NCI-H2171 treated with DMSO at 0.1 percent for 48 hours (cell line): ENCODE results near the gene CROT.

Experiments used
- DNase-seq: peaks from one replicate; lab custom pipeline; 2025; lab: John Stamatoyannopoulos, UW

CROT gene

GRCh38 chr7:87341441-87341840 is 4.0 kb upstream of the CROT start:
- DNase-seq, result no peak

DNA sequence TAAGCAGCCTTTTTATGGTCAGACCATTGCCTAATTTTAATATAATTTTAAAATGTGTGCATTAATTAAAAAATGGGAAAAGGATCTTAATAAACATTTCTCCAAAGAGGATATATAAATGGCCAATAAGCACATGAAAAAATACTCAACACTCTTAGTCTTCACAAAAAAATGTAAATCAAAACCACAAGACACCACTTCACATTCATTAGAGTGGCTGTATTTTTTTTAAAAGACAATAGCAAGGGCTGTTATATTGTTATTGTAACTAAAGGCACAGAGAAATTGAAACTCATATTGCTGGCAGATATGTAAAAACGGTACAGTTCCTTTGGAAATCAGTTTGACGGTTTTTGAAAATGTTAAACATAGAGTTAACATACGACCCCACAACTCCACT is 3.2 kb upstream of the CROT start:
- DNase-seq, result no peak

DNA sequence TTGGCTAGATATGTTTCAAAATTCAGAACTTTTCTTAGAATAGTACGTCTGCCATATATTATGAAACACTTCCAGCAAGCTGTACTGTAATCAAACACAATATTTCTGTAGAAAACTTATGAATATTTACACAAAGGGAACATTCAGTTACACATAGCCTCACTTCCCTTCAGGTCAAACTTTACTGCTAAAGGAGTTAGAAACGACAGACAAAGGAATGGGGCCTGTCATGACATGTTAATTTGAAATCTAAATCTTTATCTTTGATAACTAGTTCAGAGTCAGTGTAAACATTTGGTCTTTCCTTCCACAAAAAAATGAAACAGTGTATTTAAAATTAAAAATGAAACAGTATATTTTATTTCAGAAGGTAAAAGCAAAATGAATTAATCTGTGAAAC is 1.0 kb upstream of the CROT start:
- DNase-seq, result no peak

DNA sequence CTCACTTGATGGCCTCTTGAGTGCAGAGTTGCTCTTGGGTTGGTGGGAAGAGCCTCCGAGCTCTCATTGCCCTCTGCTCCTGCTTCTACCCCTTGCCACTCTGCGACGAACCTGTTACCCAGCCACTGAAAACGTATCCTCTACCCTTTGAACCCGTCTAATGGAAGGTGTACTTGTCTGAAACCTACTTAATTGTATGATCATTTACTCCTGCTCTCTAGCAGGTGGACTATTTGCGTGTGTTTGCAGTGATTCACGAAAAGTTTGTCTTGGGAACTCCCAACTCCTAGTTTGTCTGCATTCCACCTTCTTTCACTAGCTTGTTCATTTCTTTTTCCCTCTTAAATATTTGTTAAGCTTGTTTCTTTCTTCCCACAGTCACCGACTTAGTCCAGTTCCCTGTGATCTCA is 503 bp downstream of the CROT start:
- DNase-seq, result no peak

DNA sequence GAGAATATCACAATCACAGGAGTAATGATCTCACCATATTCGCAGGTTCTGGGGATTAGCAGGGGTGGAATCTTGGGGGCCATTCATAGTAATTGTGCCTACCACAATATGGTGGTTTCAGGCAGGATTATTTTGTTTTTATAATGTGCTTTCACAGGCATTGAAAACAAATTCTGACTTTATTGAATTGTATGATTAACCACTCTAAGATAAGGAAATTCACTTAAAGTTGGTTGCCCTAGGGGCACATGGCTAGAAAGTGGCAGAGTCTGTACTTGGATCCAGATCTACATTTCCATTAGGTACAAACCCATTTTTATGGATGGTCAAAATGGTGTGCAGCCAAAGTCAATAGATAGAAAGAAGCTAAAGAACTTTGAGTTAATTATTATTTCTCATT is 1.7 kb downstream of the CROT start:
- no peak for DNase-seq

GRCh38 chr7:87347664-87348063 is 2.2 kb downstream of the CROT start:
- no peak for DNase-seq

DNA sequence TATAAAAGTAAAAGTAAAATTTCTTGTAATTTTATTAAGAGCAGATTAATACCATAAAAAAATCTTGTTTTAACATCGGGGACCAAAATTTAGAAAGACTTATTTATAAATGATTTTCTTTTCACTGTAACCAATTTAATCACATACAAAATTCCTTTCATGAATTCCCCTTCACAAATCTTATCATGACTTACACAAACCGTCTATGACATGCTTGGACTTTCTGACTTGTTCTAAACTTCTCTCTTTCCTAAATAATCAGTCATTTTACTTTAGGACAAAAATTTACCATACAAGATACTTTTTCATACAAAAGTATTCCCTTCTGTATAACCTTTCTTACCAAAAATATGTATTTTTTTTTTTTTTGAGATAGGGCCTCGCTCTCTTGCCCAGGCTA is 9.3 kb downstream of the CROT start:
- DNase-seq, result peak; percentile 23

DNA sequence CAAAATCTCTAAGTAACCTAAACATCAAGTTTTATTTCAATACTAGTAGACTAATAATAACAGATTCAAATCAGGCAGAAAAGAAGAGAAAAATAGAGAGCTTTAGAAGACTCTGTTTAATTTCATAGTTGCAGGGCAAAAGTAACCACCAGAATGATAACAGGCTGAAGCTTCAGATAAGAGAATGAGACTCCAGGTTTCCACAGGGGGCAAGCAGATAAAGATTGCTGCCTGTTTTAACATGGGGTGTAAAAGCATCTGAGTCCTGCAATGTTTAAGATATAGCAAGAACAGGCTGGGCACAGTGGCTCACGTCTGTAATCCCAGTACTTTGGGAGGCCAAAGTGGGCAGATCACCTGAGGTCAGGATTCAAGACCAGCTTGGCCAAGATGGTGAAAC is 11.0 kb downstream of the CROT start:
- no peak for DNase-seq

DNA sequence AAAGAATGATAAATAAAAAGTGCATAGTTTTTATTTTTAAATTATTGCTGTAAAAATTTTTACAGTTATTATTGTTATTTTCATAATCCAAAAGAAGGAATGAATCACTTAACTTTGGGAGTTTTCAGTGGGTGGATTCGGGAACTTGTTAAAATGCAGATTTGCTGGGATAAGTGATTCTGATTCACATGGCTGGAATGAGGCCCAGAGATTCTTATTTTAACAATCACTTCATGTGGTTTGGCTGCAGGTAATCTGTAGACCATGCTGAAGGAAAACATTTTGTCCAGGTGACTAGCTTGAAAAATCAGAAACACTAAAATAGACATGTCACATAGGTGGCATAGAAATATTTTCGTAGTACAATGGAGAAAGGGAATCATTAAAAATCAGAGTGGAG is 13.9 kb downstream of the CROT start:
- no peak for DNase-seq

GRCh38 chr7:87361320-87361719 is 15.9 kb downstream of the CROT start:
- no peak for DNase-seq

DNA sequence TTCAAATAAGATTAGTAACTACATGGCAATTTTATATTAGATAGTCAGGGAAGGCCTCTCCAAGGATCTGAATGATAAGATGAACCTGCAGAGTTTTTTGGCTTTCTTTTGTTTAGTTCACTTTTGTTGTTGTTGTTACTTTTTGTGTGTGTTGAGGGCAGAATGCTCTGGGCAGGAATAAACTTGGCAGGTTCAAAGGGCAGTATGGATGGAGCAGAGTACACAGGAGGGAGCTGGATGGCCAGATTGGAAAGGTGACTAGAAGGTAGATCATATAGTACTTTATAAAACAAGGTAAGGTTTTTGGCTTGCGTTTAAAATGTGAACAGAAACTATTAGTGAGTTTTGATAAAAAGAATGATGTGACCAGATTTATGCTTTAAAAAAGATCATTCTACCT is 17.9 kb downstream of the CROT start:
- DNase-seq, result no peak

GRCh38 chr7:87364246-87364645 is 18.8 kb downstream of the CROT start:
- no peak for DNase-seq

DNA sequence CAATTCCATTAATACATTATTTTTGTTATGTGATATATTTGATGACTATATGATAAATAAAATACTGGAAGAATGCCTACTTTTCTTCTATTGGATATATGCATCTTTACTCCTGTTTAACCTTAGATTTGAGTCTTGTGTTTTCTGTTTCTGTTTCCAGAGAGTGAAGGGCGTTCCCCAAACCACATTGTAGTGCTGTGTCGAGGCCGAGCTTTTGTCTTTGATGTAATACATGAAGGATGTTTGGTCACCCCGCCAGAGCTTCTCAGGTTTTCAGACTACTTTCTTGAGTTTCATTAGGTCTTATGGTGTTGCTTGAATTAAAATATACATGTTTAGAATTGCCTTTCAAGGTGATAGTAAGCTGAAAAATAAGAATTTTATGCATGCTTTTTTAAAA is 23.8 kb downstream of the CROT start:
- DNase-seq, result no peak

- peak; percentile 19 for DNase-seq
These were observed 25.3 kb downstream of the CROT start for GRCh38 chr7:87370660-87371180.

DNA sequence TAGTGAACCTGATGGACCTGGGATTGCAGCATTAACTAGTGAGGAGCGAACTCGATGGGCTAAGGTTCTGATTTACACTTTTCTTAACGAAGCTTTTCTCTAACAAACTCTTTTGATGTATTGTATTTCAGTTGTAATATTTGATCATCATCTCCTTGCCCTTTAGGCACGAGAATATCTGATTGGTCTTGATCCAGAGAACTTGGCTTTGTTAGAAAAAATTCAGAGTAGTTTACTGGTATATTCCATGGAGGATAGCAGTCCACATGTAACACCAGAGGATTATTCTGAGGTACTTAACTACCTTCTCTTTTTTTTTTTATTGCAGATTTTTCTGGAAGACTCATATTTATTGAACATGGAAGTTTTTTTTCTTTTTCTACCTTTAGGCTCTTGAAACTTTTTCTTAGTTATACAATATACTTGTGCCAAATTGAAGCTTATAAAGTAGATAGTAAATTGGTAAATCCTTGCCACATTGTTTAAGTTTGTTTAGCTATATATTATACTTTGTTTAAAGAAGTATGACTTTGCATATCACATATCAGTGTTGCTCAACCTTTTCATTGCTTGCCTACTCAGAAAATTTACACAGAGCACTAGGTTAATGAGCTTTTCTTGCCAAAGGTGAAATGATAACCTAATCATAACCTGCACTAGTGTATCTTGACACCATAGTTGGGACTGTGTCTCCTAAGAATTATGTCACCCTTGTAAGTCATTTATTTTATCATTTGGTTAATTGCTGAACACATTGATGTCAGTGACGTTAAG is 30.4 kb downstream of the CROT start:
- no peak for DNase-seq

DNA sequence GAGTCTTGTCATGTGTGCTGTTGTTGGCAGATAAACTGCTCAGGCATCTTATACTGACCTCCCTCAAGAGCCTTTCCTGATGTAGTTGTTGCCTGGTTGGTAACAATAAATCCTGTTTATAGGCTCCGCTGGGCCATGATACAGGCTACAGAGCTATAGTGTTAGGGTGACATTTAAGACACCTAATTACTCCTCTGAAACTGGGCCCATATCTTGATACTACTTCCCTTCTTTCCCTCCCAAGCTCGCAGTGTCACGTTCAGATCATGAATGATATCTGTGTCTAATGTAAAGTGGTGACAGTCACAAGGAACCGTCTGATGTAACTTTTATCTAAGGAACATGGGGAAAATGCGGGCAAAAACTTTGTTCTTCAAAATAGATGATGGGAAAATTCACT is 35.4 kb downstream of the CROT start:
- DNase-seq, result no peak

DNA sequence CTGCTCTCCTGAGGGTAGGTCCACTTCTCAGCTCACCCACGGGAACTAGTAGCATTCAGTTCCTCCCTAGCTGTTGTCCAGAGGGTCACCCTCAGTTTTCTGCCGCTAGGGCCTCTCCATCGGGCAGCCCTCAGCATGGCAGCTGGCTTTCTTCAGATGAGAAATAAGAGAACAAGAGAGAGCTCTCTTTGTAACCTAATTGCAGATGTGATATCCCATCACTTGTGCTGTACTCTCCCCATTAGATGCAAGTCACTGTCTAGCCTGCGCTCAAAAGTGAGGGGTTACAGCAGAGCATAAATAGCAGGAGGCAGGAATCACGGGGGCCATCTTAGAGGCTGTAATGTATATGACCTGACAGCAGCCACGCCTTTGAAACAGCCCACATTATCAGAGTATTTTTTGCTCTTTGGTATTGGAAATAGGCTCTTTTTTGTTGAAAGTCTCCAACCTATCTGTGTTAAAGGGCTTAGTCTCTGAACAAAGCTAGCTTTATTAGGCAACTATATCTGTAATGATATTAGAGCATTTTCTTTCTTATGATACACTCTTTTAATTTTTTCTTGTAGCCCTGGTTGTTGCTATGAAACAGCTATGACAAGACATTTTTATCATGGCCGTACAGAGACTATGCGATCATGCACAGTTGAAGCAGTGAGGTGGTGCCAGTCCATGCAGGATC is 45.7 kb downstream of the CROT start:
- no peak for DNase-seq

DNA sequence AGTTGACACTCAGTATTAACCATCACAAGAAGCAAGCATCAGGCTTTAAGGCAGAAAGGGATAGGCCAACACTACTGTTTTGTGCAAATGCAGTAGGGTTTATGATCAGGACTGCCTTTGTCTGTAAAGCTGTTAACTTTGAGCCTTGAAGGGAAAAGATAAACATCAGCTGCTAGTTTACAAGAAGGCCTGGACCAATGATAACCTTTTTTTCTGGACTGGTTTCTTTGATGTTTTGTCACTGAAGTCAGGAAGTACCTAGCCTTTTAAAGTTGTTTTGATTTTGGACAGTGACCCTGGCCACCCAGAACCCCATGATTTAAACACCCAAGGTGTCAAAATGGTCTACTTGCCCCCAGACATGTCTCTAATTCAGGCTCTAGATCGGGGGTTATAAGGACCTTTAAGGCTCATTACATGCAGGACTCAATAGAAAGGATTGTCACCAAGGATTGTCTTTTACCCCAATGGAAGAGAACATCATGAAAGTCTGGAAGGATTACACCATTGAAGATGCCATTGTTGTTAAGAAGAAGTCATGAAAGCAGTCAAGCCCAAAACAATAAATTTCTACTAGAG is 50.1 kb downstream of the CROT start:
- no peak for DNase-seq

- no peak for DNase-seq
These were observed 53.0 kb downstream of the CROT start for GRCh38 chr7:87398446-87398845.

GRCh38 chr7:87404674-87405073 is 59.2 kb downstream of the CROT start:
- DNase-seq, result no peak

DNA sequence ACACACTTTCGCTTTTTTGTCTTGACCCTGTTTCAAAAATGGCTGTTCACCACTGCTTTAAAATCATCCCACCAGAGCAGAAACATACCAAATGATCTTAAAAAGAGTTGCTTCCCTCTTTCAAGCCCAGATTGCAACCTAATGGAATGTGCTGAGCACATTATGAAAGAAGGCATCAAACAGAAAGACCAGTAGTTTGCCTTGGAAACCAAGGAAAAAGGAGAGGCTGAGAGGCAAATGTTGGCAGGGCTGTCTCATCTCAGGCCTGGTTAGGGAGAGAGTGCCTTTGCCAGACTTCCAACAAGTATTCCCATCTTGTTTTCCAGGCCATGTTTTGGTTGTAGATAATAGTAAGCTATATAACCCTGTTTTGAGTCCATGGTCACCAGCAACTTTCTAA is 65.7 kb downstream of the CROT start:
- DNase-seq, result no peak

DNA sequence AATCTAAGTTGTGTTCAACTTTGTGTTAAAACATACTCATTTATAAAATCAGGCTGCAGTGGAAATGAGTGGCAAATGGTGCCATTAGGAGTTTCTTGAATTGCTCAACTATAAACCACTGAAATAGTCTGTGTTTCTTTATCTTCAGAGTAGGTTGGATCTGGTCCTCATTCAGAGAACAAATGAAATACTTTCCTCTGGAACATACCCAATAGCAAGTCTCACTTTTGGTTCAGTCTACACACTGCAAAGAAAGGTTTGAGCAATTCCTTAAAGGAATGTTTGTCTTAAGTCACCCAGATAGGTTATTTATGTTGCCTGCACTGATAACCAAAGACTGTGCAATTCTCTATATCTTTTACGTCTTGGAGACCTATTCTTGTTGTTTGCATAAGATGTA is 67.6 kb downstream of the CROT start:
- DNase-seq, result no peak
